GM18951 (cell line): ENCODE results near the gene MPP1.
A peak's percentile ranks its signal among the peaks of the same experiment; 100 is the strongest.

Source experiments
- POLR2A ChIP-seq: IDR thresholded peaks from 4 replicates; pipeline ENCODE4 v1.6.1; 2011; ENCODE audit warnings: mild to moderate bottlenecking; ENCODE audit not compliant: insufficient read length, insufficient read depth; ENCODE audit errors: extremely low read depth
- in situ Hi-C: fragments of 300-500 bp; cut with MboI; formaldehyde crosslinking; loops from one replicate; pipeline ENCODE4 v1.12.0; 2022; ENCODE audit warnings: low sequenced_read_pairs, mixed read lengths, inconsistent platforms; ENCODE audit not compliant: unreplicated experiment

MPP1 gene

GRCh38 chrX:154804957-154805695 lies at the start of gene MPP1:
Gene MPP1 (minus strand): TSS chrX:154805485. CDS start chrX:154805373, 112 bp downstream.
- in situ Hi-C loops: no loop called here
- peak; percentile 61 for TF ChIP-seq POLR2A

GRCh38 chrX:154850957-154851611 lies 45.8 kb upstream of the MPP1 start:
- TF ChIP-seq POLR2A: no peak
- in situ Hi-C loops: no loop called here

DNA sequence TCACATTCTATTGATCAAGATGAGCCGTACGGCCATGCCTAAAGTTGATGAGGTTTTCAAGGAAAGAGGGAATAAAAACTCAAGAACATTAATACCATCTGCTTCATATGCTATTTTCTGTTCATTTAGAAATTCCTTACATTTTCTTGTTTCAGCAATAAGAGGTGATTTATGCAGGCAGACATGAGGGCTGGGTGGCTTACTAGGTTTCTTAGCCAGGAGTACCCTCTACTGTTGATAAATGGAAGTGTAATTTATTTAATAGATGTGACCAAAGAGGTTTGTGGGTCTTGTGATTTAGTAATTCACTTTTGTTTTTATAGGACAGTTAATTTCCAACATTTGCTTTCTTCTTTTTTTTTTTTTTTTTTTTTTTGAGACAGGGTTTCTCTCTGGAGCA lies 35.6 kb upstream of the MPP1 start:
- TF ChIP-seq POLR2A: no peak
- in situ Hi-C loops: loop anchor here (25.0 kb wide), 1 partner anchor 254 kb away; the partner anchor contains the start of gene CTAG1A

DNA sequence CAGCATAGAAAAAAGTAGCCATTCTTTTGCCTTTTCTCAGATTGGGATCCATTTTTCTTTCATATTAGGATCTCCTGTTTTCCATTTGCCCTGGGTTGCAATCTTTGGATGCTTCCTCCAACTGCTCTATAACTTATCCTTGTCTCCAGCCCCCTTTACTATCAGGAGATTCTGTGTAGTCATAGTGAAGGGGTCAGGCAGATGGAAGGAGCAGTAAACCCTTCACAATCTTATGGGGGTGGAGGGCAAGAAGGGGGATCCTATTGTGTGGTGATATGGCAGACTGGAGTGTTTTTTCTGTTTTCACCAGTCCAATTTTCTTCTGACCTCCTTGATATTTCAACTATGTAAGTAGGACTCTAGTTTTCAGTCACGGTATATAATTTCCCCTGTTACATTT lies 30.9 kb upstream of the MPP1 start:
- TF ChIP-seq POLR2A: no peak
- in situ Hi-C loops: loop anchor here (25.0 kb wide), 1 partner anchor 249 kb away; the partner anchor contains the start of gene CTAG1A

GRCh38 chrX:154834562-154834961 lies 29.3 kb upstream of the MPP1 start, which contains the start of gene SMIM9:
Gene SMIM9 (minus strand): TSS chrX:154834662. CDS start chrX:154830856, 3,806 bp downstream.
- no peak for TF ChIP-seq POLR2A
- in situ Hi-C loops: loop anchor here (25.0 kb wide), 1 partner anchor 247 kb away; the partner anchor contains the start of gene CTAG1A

GRCh38 chrX:154833746-154834274 lies 28.5 kb upstream of the MPP1 start:
- TF ChIP-seq POLR2A: no peak
- in situ Hi-C loops: loop anchor here (25.0 kb wide), 1 partner anchor 247 kb away; the partner anchor contains the start of gene CTAG1A

- TF ChIP-seq POLR2A: no peak
- in situ Hi-C loops: loop anchor here (25.0 kb wide), 1 partner anchor 243 kb away; the partner anchor contains the start of gene CTAG1A
Measured at GRCh38 chrX:154829926-154830442, 24.7 kb upstream of the MPP1 start.

- no peak for TF ChIP-seq POLR2A
- in situ Hi-C loops: loop anchor here (25.0 kb wide), 1 partner anchor 242 kb away; the partner anchor contains the start of gene CTAG1A
Measured at GRCh38 chrX:154829134-154829533, 23.8 kb upstream of the MPP1 start.

GRCh38 chrX:154828016-154828408 lies 22.7 kb upstream of the MPP1 start:
- TF ChIP-seq POLR2A: no peak
- in situ Hi-C loops: loop anchor here (25.0 kb wide), 1 partner anchor 241 kb away; the partner anchor contains the start of gene CTAG1A

GRCh38 chrX:154827194-154828015 lies 22.1 kb upstream of the MPP1 start:
- TF ChIP-seq POLR2A: peak; percentile 36
- in situ Hi-C loops: loop anchor here (25.0 kb wide), 1 partner anchor 240 kb away; the partner anchor contains the start of gene CTAG1A

GRCh38 chrX:154825586-154825985 lies 20.3 kb upstream of the MPP1 start:
- in situ Hi-C loops: loop anchor here (25.0 kb wide), 1 partner anchor 238 kb away; the partner anchor contains the start of gene CTAG1A

- in situ Hi-C loops: loop anchor here (25.0 kb wide), 1 partner anchor 237 kb away; the partner anchor contains the start of gene CTAG1A
- no peak for TF ChIP-seq POLR2A
Measured at GRCh38 chrX:154824638-154825037, 19.4 kb upstream of the MPP1 start.
